ENCODE results near the gene HIF3A.

Gene HIF3A

DNA sequence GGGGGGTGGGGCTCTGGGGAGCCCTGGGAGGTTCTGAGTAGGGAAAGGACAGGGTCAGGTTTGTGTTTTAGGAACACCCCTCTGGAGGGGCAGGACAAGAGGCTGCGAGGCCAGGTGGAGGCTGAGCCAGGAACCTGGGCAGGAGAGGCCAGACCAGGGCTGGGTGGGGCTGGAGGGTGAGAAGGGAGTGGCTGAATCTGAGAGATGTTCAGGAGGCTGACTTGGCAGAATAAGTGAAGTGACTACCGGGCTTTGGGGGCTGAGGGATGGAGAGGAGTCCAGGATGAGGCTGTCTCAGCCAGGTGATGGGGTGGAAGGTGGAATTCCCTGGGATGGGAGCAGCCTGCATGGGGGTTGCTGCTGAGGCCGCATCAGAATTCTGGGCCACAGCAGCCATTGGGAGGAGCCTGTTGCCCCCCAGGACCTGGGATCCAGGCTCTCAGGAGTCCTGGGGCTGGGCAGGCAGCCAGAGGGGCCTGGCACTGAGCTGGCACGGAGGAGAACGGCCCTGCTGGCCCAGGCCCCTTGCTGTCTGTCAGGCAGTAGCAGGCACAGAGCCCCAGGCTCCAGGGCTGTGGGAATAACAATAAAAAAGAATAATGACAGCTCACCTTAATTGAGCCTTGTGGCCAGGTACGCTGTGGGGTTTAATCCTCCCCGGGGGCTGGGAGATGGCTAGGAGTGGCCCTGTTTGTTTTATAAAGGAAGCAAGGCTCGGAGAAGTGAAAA lies 53.4 kb downstream of the HIF3A start:
- no peak for TF ChIP-seq EZH2 (IDR thresholded peaks at IDR 0.05; ENCODE audit: borderline replicate concordance, low read length)
- TF ChIP-seq, protein P1, sequence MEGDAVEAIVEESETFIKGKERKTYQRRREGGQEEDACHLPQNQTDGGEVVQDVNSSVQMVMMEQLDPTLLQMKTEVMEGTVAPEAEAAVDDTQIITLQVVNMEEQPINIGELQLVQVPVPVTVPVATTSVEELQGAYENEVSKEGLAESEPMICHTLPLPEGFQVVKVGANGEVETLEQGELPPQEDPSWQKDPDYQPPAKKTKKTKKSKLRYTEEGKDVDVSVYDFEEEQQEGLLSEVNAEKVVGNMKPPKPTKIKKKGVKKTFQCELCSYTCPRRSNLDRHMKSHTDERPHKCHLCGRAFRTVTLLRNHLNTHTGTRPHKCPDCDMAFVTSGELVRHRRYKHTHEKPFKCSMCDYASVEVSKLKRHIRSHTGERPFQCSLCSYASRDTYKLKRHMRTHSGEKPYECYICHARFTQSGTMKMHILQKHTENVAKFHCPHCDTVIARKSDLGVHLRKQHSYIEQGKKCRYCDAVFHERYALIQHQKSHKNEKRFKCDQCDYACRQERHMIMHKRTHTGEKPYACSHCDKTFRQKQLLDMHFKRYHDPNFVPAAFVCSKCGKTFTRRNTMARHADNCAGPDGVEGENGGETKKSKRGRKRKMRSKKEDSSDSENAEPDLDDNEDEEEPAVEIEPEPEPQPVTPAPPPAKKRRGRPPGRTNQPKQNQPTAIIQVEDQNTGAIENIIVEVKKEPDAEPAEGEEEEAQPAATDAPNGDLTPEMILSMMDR (IDR thresholded peaks at IDR 0.05; ENCODE audit: low read length), result no peak
- no peaks in the 10 kb centered on the region for H3K27me3 ChIP-seq (ENCODE audit: insufficient read depth, low read length)
- H3F3A ChIP-seq (ENCODE audit: insufficient read depth, low read length), result no peaks in the 10 kb centered on the region
- peaks cover 29% of the 10 kb centered on the region for H3K36me3 ChIP-seq (ENCODE audit: insufficient read depth, low read length)
- peak overlapping the region; percentile 52 for H3K4me2 ChIP-seq (ENCODE audit: low read length)
- H4K20me1 ChIP-seq (ENCODE audit: insufficient read depth, low read length), result no peaks in the 10 kb centered on the region
- H3K4me1 ChIP-seq (ENCODE audit: insufficient read depth, low read length, severe bottlenecking), result peaks cover 56% of the 10 kb centered on the region
- H3K27ac ChIP-seq (ENCODE audit: low read depth, low read length, poor library complexity, severe bottlenecking), result peak overlapping the region; percentile 93
- peak overlapping the region; percentile 66 for H3K9ac ChIP-seq (ENCODE audit: low read length)
- H3K79me2 ChIP-seq (ENCODE audit: insufficient read depth, low read length), result peaks cover 24% of the 10 kb centered on the region
- H3K4me3 ChIP-seq (ENCODE audit: low read depth, low read length, poor library complexity, severe bottlenecking), result peak overlapping the region; percentile 53
- H3K9me2 ChIP-seq (ENCODE audit: low read depth, low read length), result no peaks in the 10 kb centered on the region
- no peaks in the 10 kb centered on the region for H3K9me3 ChIP-seq (ENCODE audit: low read length)
- H2AFZ ChIP-seq (ENCODE audit: low read length), result no peak overlapping the region

GRCh38 chr19:46350758-46351159 lies 53.9 kb downstream of the HIF3A start:
- peak overlapping the region; percentile 93 for H3K27ac ChIP-seq (ENCODE audit: low read depth, low read length, poor library complexity, severe bottlenecking)
- no peak for TF ChIP-seq EZH2 (IDR thresholded peaks at IDR 0.05; ENCODE audit: borderline replicate concordance, low read length)
- TF ChIP-seq, protein P1 (IDR thresholded peaks at IDR 0.05; ENCODE audit: low read length), result no peak

GRCh38 chr19:46351241-46352041 lies 54.6 kb downstream of the HIF3A start:
- H3K4me1 ChIP-seq (ENCODE audit: insufficient read depth, low read length, severe bottlenecking), result peaks cover 65% of the 10 kb centered on the region
- TF ChIP-seq, protein P1 (IDR thresholded peaks at IDR 0.05; ENCODE audit: low read length), result no peak
- no peak for TF ChIP-seq EZH2 (IDR thresholded peaks at IDR 0.05; ENCODE audit: borderline replicate concordance, low read length)
- peak overlapping the region; percentile 93 for H3K27ac ChIP-seq (ENCODE audit: low read depth, low read length, poor library complexity, severe bottlenecking)
- H3K4me3 ChIP-seq (ENCODE audit: low read depth, low read length, poor library complexity, severe bottlenecking), result peak overlapping the region; percentile 53
- peak overlapping the region; percentile 66 for H3K9ac ChIP-seq (ENCODE audit: low read length)
- peaks cover 24% of the 10 kb centered on the region for H3K79me2 ChIP-seq (ENCODE audit: insufficient read depth, low read length)
- no peaks in the 10 kb centered on the region for H3K9me2 ChIP-seq (ENCODE audit: low read depth, low read length)
- no peaks in the 10 kb centered on the region for H3K27me3 ChIP-seq (ENCODE audit: insufficient read depth, low read length)
- H4K20me1 ChIP-seq (ENCODE audit: insufficient read depth, low read length), result no peaks in the 10 kb centered on the region
- peaks cover 42% of the 10 kb centered on the region for H3K36me3 ChIP-seq (ENCODE audit: insufficient read depth, low read length)
- no peaks in the 10 kb centered on the region for H3F3A ChIP-seq (ENCODE audit: insufficient read depth, low read length)
- no peak overlapping the region for H2AFZ ChIP-seq (ENCODE audit: low read length)
- no peaks in the 10 kb centered on the region for H3K9me3 ChIP-seq (ENCODE audit: low read length)
- peak overlapping the region; percentile 52 for H3K4me2 ChIP-seq (ENCODE audit: low read length)

More at GRCh38 chr19:46350758-46351159, 53.9 kb downstream of the HIF3A start:
- Histone ChIP-seq H3K4me3 (ENCODE audit: low read depth, low read length, poor library complexity, severe bottlenecking) (peak overlapping the region; percentile 53), H3K79me2 (ENCODE audit: insufficient read depth, low read length) (peaks cover 24% of the 10 kb centered on the region), H3K36me3 (ENCODE audit: insufficient read depth, low read length) (peaks cover 35% of the 10 kb centered on the region), H2AFZ (ENCODE audit: low read length) (no peak overlapping the region), H4K20me1 (ENCODE audit: insufficient read depth, low read length) (no peaks in the 10 kb centered on the region), H3F3A (ENCODE audit: insufficient read depth, low read length) (no peaks in the 10 kb centered on the region), H3K9me3 (ENCODE audit: low read length) (no peaks in the 10 kb centered on the region), H3K9ac (ENCODE audit: low read length) (peak overlapping the region; percentile 66), H3K27me3 (ENCODE audit: insufficient read depth, low read length) (no peaks in the 10 kb centered on the region), H3K4me1 (ENCODE audit: insufficient read depth, low read length, severe bottlenecking) (peaks cover 61% of the 10 kb centered on the region), H3K4me2 (ENCODE audit: low read length) (peak overlapping the region; percentile 52), H3K9me2 (ENCODE audit: low read depth, low read length) (no peaks in the 10 kb centered on the region)
